Measurements from ENCODE around the gene ULBP3. TPM values are rescaled to one million over a fixed set of nuclear protein-coding genes. Genes with fewer than 3 reads are reported as not detected.

Gene ULBP3
- total and polyA plus RNA-seq, 7 donors = 0.15 to 0.67 (median 0.36) TPM

DNA sequence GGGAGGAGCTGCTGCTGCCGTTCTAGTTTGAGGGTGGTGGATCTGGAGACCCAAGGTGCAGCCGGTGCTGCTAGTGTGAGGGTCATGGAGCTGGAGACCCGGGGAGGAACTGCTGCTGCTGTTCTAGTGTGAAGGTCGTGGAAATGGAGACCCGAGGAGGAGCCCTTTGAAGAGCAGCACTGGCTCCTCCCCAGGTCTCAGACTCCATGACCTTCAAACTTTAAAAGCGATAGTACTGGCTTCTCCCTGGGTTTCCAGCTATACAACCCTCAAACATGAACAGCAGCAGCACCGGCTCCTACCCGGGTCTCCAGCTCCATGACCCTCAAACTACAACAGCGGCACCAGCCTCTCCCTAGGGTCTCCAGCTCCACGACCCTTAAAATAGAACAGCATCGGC lies 15.5 kb downstream of the ULBP3 start:
- H3K36me3 ChIP-seq (ENCODE audit: insufficient read depth in 1 of 2, low read depth in 1 of 2) = no peaks in the 10 kb centered on the region
- intact Hi-C loops (cut with DNase I) = no loop called here
- ATAC-seq = no peak
- no peak overlapping the region for H3K4me3 ChIP-seq
- WGBS, 3 donors = 75 to 80% (median 79%) methylated on average over 11 of the region's 11 CpGs
- H3K27me3 ChIP-seq (ENCODE audit: insufficient read depth in 3 of 3, low read length in 2 of 3) = peaks cover 0 to 29% (median 14%) of the 10 kb centered on the region in 3 donors
- no peak for DNase-seq
- H3K27ac ChIP-seq = no peak overlapping the region
- no peaks in the 10 kb centered on the region for H3K4me1 ChIP-seq
- no peaks in the 10 kb centered on the region for H3K9me3 ChIP-seq
- TF ChIP-seq, protein P1, sequence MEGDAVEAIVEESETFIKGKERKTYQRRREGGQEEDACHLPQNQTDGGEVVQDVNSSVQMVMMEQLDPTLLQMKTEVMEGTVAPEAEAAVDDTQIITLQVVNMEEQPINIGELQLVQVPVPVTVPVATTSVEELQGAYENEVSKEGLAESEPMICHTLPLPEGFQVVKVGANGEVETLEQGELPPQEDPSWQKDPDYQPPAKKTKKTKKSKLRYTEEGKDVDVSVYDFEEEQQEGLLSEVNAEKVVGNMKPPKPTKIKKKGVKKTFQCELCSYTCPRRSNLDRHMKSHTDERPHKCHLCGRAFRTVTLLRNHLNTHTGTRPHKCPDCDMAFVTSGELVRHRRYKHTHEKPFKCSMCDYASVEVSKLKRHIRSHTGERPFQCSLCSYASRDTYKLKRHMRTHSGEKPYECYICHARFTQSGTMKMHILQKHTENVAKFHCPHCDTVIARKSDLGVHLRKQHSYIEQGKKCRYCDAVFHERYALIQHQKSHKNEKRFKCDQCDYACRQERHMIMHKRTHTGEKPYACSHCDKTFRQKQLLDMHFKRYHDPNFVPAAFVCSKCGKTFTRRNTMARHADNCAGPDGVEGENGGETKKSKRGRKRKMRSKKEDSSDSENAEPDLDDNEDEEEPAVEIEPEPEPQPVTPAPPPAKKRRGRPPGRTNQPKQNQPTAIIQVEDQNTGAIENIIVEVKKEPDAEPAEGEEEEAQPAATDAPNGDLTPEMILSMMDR (IDR thresholded peaks at IDR 0.05) = no peak

DNA sequence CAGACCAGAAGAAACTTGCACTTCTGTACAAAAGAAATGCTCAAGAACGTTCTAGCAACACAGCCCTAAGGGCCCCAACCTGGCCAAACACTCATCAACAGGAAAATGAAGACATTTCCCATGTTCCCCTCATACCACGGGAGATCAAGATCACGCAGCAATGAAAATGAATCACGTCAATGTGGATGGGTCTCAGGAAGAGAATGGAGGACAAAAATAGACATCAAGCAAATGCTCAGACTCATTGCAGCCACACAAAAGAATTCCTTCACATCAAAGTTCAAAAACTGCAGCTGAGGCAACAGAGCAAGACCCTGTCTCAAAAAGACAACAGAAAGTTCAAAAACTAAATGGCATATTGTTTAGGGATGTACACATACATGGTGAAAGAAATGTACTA lies 18.1 kb downstream of the ULBP3 start:
- Histone ChIP-seq H3K4me3 (no peak overlapping the region), H3K27ac (no peak overlapping the region), H3K36me3 (ENCODE audit: insufficient read depth in 1 of 2, low read depth in 1 of 2) (no peaks in the 10 kb centered on the region), H3K4me1 (no peaks in the 10 kb centered on the region), H3K27me3 (ENCODE audit: insufficient read depth in 3 of 3, low read length in 2 of 3) (peaks cover 0 to 29% (median 14%) of the 10 kb centered on the region in 3 donors), H3K9me3 (no peaks in the 10 kb centered on the region)
- ATAC-seq (no peak), DNase-seq (no peak)
- TF ChIP-seq, protein P1 (IDR thresholded peaks at IDR 0.05) = no peak
- WGBS, 3 donors = 58 to 64% (median 63%) methylated on average over 4 of the region's 4 CpGs
- intact Hi-C loops (cut with DNase I) = no loop called here

DNA sequence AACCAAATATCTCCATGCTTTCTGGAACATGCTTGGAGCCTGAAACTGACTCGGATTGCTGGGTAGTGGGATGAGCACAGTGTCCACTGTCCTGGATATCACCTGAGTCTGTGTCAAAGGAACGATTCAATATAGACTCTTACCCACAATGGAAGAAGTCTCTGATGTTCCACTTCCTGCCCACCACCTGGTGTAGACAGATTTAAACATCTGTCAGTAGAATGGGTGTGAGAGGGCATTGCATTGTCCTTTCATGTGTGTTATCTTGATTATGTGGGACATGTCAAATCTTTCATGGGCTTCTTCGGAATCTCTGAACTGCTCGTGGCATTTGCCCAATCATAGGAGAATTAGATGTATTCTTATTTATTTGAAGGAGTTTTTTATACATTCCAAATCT lies 20.8 kb downstream of the ULBP3 start:
- Histone ChIP-seq H3K27ac (no peak overlapping the region), H3K4me1 (no peaks in the 10 kb centered on the region), H3K4me3 (no peak overlapping the region), H3K9me3 (no peaks in the 10 kb centered on the region), H3K36me3 (ENCODE audit: insufficient read depth in 1 of 2, low read depth in 1 of 2) (no peaks in the 10 kb centered on the region), H3K27me3 (ENCODE audit: insufficient read depth in 3 of 3, low read length in 2 of 3) (peaks cover 0 to 12% (median 10%) of the 10 kb centered on the region in 3 donors)
- ATAC-seq = no peak
- WGBS, 3 donors = 66 to 68% (median 67%) methylated on average over 4 of the region's 4 CpGs
- intact Hi-C loops (cut with DNase I) = no loop called here
- TF ChIP-seq, protein P1 (IDR thresholded peaks at IDR 0.05) = no peak
- no peak for DNase-seq

DNA sequence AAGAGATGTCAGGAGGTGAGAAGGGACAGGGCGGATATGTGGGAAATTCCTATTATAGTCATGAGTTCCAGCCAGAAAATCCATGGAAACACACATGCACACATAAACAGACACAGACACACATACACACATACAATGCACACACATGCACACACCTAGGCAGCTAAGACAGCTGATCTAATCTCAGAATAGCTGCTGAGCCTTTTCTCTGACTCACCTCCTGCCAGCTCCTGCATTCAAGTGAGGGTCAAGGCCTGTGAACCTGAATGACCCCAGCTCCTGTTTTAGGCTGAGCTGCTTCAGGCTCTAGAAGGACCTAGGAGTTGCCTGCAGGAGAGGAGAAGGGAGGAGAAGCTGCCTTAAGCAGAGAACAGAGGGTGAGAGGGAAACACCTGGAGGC lies 22.0 kb downstream of the ULBP3 start:
- H3K27ac ChIP-seq = no peak overlapping the region
- 90 to 94% (median 93%) methylated on average over 1 of the region's 1 CpG for WGBS, 3 donors
- intact Hi-C loops (cut with DNase I) = no loop called here
- H3K4me3 ChIP-seq = no peak overlapping the region
- ATAC-seq (peak in 1 of 4 donors; percentile 53), DNase-seq (no peak)
- no peaks in the 10 kb centered on the region for H3K36me3 ChIP-seq (ENCODE audit: insufficient read depth in 1 of 2, low read depth in 1 of 2)
- TF ChIP-seq, protein P1 (IDR thresholded peaks at IDR 0.05) = no peak
- peaks cover 0 to under 1% (median 0%) of the 10 kb centered on the region in 3 donors for H3K27me3 ChIP-seq (ENCODE audit: insufficient read depth in 3 of 3, low read length in 2 of 3)
- no peaks in the 10 kb centered on the region for H3K9me3 ChIP-seq
- H3K4me1 ChIP-seq = no peaks in the 10 kb centered on the region

DNA sequence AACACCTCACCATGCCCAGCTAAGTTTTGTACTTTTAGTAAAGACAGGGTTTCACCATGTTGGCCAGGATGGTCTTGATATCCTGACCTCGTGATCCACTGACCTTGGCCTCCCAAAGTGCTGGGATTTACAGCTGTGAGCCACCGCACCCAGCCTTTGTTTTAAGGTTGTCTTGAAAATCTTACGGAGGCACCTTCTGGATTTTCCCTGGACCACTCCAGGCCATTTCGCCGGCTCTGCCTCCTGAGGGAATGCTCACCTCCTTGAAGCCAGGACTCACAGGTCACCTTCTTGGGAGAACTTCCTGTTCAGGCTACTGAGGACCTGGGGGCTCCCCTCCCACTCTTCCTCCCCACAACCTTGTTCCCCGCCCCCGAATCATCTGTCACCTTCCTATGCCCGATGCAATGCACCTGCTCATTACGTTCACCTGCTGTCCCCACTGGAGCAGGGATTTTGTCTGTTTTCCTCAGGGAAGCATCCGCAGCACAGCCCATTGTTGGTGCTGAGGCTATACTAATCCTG lies 24.2 kb downstream of the ULBP3 start:
- TF ChIP-seq, protein P1 (IDR thresholded peaks at IDR 0.05) = no peak
- peaks cover 0 to 13% (median 3%) of the 10 kb centered on the region in 3 donors for H3K27me3 ChIP-seq (ENCODE audit: insufficient read depth in 3 of 3, low read length in 2 of 3)
- no peaks in the 10 kb centered on the region for H3K4me1 ChIP-seq
- intact Hi-C loops (cut with DNase I) = no loop called here
- WGBS, 3 donors = 88 to 90% (median 89%) methylated on average over 10 of the region's 10 CpGs
- ATAC-seq (no peak), DNase-seq (no peak)
- H3K4me3 ChIP-seq = no peak overlapping the region
- H3K36me3 ChIP-seq (ENCODE audit: insufficient read depth in 1 of 2, low read depth in 1 of 2) = no peaks in the 10 kb centered on the region
- no peak overlapping the region for H3K27ac ChIP-seq
- no peaks in the 10 kb centered on the region for H3K9me3 ChIP-seq
